RPMI7951 (cell line): ENCODE results near the gene PABPC3. TPM values are rescaled to one million over a fixed set of nuclear protein-coding genes. Genes with fewer than 3 reads are reported as not detected.

Experiments used
- DNase-seq: peaks from one replicate; pipeline ENCODE4 v3.0.0-alpha.2; 2012; ENCODE audit warnings: low read depth
- total RNA-seq: library from RNA; depleted of rRNA; stranded (reverse); fragments of >200 nt; shearing (Covaris generic); gene quantifications from 2 replicates; pipeline ENCODE4 v1.2.3, GENCODE V29; 2014; rRNA removed

The PABPC3 gene
- total RNA-seq, 1 experiment from 2014 or later = 0.12 TPM

DNA sequence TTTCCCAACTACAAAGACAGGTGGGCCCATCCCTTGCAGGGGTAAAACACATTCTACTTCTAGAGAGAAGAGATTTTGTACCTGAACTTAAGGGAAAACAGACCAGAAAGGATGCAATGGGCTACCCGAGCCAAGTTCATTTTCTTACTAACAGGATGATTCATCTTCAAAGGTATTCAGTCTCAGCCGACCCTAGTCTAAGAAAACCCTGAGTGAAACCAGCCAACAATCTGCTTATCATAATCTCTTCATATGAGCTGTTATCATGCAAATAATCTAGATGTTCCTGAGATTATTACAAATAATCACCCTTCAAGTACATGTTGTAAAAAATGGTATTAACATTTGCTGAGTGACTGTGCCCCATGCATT, 15.6 kb downstream of the PABPC3 start:
- no peak for DNase-seq

GRCh38 chr13:25112695-25113255, 16.8 kb downstream of the PABPC3 start:
- DNase-seq = no peak

GRCh38 chr13:25114220-25114619, 18.3 kb downstream of the PABPC3 start:
- peak; percentile 61 for DNase-seq

DNA sequence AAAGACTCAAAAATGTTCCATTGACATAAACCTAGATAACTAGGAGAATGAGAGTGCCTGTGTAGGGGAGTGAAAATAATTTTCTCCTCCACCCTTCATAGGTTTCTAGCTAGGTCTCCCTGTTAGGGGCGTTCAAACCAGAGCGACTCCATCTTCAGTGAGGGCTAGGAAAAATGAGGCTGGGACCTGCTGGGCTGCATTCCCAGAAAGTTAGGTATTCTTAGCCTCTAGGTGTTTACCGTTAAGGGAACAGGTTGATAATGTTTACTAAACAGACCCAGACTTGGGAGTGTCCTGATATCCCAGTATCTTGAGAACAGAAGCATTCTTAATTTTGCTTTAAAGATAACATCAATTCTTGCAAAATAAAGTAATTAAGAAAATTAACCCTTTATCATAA, 20.1 kb downstream of the PABPC3 start:
- DNase-seq = no peak

DNA sequence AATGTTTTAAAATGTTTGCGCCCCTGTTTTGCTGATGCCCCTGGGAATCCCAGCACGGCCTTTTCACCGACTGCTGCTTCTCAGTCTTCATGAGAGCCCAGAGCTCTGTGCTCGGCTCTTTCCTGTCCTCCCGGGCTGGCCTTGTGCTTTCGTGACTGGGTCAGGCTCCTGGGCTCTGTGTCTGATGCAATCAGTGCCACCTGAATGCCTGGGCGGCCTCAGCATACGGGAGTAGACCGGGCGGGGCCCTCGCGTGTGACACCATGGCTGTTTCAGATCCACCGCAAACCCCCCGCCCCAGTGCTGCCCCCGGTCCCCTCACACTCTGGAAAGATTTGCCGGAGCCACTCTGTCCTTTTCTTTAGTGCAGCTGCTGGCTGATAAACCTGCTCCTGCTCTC, 21.4 kb downstream of the PABPC3 start:
- no peak for DNase-seq

DNA sequence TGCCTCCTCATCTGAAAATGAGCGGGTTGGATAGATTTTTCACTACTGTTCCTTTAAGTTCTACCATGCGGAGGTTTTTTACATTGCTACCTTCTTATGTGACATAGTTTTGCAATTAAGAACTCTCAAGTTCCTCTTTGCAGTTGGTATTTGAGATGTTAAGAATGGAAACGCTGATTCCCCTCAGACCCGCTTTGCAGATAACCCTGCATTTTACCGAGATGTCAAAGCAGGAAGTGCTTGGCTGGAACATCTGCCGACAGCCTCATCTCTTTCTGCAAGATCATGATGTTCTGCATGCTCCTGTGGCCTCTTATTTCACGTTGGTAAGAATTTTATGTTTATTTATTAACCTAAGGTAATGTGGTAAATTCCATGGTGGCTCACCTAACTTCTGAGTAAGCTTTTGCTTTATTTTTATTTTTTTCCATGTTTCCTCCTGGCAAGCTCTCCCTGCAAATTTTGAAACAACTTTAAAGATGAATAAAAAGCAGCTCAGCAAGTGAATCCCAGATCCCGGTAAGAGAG, 22.5 kb downstream of the PABPC3 start:
- DNase-seq = no peak

DNA sequence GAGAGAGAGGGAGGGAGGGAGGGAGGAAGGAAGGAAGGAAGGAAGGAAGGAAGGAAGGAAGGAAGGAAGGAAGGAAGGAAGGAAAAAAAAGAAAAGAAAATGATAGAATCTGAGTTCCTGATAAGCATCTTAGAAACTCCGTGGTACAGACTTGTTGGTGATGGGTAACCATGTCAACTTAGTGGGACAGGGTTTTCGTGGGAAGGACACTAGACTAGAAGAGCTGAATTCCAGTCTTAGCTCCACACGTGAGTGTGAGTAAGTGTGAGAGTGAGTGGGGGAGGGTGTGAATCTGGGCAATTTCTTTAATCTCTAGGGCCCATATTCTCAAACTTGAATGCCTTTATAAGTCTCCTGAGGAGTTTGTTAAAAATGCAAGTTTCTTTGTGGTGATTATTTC, 35.0 kb downstream of the PABPC3 start:
- DNase-seq = no peak

DNA sequence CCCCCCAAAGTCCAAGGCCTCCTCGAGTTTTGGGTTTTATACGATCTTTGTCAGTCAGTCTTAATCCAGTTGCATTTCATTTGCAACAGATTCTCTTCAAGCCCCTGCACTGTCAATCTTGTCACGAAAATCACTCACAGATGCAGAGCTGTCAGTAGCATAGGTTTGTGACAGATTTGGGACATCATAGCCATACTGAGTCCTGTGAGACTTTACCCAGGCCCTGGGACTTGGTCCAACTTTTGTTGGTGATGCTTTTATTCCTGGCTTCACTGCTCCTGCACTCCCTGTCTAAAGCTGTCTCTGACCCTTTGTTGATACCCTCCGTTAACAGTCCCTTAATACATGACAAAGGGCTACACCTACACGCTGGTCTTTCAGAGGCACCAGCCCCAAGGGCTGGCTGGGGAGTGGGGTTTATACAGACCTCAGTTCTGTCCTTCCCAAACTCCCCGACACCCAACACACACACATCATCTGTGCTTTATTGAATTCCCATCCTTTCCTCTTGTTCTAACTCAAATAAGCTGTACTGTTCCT, 36.0 kb downstream of the PABPC3 start:
- DNase-seq = no peak

GRCh38 chr13:25132751-25133390, 36.9 kb downstream of the PABPC3 start:
- no peak for DNase-seq

GRCh38 chr13:25135896-25136295, 40.0 kb downstream of the PABPC3 start:
- DNase-seq = no peak

- no peak for DNase-seq
These were observed 41.2 kb downstream of the PABPC3 start for GRCh38 chr13:25136880-25137787.

GRCh38 chr13:25137788-25138115, 41.8 kb downstream of the PABPC3 start:
- no peak for DNase-seq

DNA sequence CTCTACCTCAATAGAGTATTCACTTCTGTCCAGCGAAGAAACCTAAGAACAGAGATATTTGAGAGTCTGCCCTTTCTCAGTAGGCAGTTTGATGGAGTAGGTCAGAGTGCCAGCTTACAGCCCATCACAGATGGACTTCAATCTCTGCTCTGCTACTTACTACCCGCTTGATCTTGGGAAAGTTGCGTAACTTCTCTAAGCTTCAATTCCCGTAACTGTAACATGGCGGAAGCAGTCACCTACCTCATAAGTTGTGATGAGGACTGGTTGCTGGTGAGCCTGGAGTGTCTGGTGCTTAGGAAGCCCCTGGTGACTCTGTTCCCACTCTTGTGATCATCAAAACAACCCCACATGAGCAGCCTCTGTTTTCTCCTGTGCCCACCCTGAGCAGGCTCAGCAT, 45.1 kb downstream of the PABPC3 start:
- DNase-seq = no peak

DNA sequence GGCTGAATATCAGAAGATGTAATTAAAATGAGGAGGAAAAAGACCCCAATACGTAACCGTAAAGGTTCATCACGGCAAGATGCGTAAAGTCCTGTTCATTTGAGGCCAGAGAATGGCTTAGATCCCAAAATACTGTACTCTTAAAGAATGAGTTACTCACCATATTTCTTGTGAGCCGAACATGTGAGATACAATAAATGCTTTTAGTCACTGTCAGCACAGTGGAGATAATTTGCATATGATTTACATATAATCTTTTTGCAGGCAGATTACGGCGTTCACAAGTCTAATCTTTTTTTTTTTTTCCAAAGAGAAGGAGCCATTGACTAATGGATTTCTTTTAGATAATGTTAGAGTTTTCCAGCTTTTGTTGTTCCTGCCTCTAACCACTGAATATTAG, 47.8 kb downstream of the PABPC3 start:
- DNase-seq = no peak

DNA sequence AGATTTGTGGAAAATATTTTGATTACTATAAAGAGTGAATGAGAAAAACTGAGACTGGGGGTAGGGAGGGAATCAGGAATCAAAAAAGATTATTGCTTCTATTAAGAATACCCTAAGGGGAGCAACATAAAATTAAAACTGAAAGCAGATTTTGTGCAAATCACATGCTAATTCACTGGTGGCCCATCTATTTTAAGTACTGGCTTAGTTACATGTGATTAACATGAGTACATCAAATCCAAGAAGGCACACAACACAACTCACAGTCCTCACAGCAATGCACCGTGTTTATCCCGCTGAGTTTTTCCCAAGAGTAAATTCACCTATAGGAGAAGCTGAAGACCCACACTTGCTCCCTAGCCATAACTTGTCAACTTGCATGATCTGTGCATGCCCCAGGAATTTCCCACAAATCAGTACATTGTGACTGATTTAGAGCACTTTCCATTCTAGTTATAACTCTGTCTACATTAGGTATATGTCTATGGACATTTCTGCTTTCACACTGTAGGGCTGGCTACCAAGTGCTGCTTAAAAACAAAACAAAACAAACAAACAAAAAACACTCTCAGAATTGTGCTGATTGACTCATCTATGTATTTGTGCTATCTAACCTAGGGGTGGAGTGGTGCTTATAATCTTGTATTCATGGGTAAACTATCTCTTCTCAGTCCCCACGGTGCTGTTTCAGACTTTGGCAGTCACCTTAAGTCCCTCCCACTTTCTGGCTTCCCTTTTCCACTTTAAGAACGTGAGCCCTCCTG, 51.9 kb downstream of the PABPC3 start:
- DNase-seq = no peak

DNA sequence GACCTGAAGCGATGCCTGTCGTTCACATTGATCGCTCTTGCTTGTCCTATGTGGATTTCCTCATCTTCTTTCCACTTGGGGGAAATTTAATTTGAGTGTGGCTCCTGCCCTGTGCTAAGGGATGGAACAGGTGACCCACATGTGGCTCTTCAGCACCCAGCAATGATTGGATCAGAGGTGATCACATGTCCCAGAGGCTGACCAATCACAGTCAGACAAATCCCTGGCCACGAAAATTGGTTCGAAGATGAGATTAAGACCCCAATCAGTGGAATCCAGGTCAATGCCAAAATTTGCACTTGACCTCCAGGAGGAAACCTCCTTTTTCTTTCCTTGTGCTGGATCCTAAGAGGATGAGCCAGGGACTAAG, 52.5 kb downstream of the PABPC3 start:
- DNase-seq = no peak

Other genes starting within 250 kb of the PABPC3 start
- not detected in 2 replicates for gene AMER2, start 76.2 kb downstream of the PABPC3 start, total RNA-seq
- 40.8 and 46.0 TPM in 2 replicates for gene MTMR6, start 191.4 kb downstream of the PABPC3 start, total RNA-seq
- gene NUP58, start 205.5 kb downstream of the PABPC3 start, total RNA-seq = 53.7 and 54.2 TPM in 2 replicates